Measurements from ENCODE around the gene PIGL.

DNA sequence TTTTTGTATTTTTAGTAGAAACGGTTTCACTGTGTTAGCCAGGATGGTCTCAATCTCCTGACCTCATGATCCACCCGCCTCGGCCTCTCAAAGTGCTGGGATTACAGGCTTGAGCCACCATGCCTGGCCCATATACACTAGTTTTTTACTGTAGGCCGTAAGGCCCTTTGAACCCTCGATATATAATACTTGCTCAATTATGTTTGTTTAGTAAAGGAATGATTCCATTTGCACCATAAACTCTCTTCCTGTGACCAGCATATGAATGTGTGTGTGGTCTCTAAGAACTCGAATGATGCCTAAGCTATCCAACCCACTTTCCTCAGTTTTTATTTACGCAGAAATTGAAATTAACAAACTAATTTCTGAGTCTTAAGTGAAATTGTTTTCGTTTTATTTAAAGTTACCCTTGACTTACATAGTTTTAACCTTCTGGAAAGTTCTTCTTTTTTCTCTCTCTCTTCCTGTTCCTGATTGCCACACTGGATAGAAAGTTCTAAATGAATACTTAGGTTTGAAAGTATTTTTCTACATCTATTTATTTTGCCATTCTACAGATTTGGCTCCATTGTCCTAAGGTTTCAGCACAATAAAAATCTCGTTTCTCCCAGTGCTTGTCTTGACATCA is 37.9 kb downstream of the PIGL start:
- TF ChIP-seq, protein P1, sequence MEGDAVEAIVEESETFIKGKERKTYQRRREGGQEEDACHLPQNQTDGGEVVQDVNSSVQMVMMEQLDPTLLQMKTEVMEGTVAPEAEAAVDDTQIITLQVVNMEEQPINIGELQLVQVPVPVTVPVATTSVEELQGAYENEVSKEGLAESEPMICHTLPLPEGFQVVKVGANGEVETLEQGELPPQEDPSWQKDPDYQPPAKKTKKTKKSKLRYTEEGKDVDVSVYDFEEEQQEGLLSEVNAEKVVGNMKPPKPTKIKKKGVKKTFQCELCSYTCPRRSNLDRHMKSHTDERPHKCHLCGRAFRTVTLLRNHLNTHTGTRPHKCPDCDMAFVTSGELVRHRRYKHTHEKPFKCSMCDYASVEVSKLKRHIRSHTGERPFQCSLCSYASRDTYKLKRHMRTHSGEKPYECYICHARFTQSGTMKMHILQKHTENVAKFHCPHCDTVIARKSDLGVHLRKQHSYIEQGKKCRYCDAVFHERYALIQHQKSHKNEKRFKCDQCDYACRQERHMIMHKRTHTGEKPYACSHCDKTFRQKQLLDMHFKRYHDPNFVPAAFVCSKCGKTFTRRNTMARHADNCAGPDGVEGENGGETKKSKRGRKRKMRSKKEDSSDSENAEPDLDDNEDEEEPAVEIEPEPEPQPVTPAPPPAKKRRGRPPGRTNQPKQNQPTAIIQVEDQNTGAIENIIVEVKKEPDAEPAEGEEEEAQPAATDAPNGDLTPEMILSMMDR (conservative IDR thresholded peaks at IDR 0.05; ENCODE audit: low read length), result no peak
- no peak for TF ChIP-seq EZH2phosphoT487 (IDR thresholded peaks at IDR 0.05; ENCODE audit: borderline replicate concordance)
